Pancreas (tissue), 10 donors: ENCODE measurements around the gene MTTP. TPM values are rescaled to one million over a fixed set of nuclear protein-coding genes. Genes with fewer than 3 reads are reported as not detected.
A peak's percentile ranks its signal among the peaks of the same experiment; 100 is the strongest.

Experiments used
- ATAC-seq, 4 donors: fragments of 200-7000 bp; cut with Tn5 transposase; one replicate each; pipeline versions ENCODE4 v1.8.0 to v1.9.1; 2020; ENCODE audit warnings: mild to moderate bottlenecking in 4 of 4, moderate library complexity in 4 of 4
- DNase-seq, 6 donors: peaks; one replicate each; pipeline ENCODE4 v3.0.0-alpha.2; 2020
- FAIRE-seq: peaks from 2 replicates; lab custom pipeline; 2012; peaks lifted over from hg19 to GRCh38; lab: Jason Lieb, UNC
- H3K27ac ChIP-seq, 4 donors: fragments of 200-600 bp; sonication (generic); 1 replicate in 3 of 4; 2 replicates in 1 of 4; pipeline versions ENCODE4 v1.5.0 to v1.8.0; 2020
- H3K27me3 ChIP-seq, 4 donors: fragments of 200-600 bp; one replicate each; pipeline ENCODE4 v1.8.0; 2021
- H3K36me3 ChIP-seq, 3 donors: fragments of 200-600 bp; sonication (generic) in 1 of 3; one replicate each; pipeline versions ENCODE4 v1.5.0 to v1.8.0; 2020 to 2021
- H3K4me1 ChIP-seq, 3 donors: fragments of 200-600 bp; one replicate each; pipeline ENCODE4 v1.8.0; 2021
- H3K4me3 ChIP-seq, 4 donors: fragments of 200-600 bp; sonication (generic) in 2 of 4; one replicate each; pipeline versions ENCODE4 v1.5.0 to v1.8.0; 2020 to 2021
- H3K9me3 ChIP-seq, 4 donors: fragments of 200-600 bp; one replicate each; pipeline ENCODE4 v1.8.0; 2021
- CTCF ChIP-seq, 4 donors: fragments of 200-600 bp; sonication (generic) in 3 of 4; IDR thresholded peaks; one replicate each; pipeline versions ENCODE4 v1.5.0 to v1.8.0; 2021; ENCODE audit warnings: antibody characterized with exemption in 4 of 4
- WGBS, 2 donors: extraction: QIAGEN DNeasy Blood & Tissue Kit; methylation state at CpG; one replicate each; pipeline ENCODE4 v1.1.7; 2013; 5-methylcytosine and 5-hydroxymethylcytosine counted together
- intact Hi-C, 3 donors: fragments of 100-400 bp; cut with DNase I; formaldehyde crosslinking; loops; one replicate each; pipeline versions ENCODE4 v1.11.1 to v1.14.2; 2022
- polyA plus RNA-seq, 2 donors: library from polyadenylated mRNA; stranded (reverse); fragments of 200-250 nt; gene quantifications; one replicate each; pipeline ENCODE4 v1.2.3, GENCODE V29; 2013
- total RNA-seq, 6 donors: library from RNA; stranded (reverse); fragmentation: NEBNext Ultra II Directional in 4 of 6; extraction: Animal tissue kit (Norgen Biotek cat#: 25700) in 4 of 6; gene quantifications; one replicate each; pipeline versions ENCODE4 v1.2.1 to v1.2.4, GENCODE V29; 2021 to 2023
- donor health status: healthy with polysubstance abuse.
- donor health status: DM: no; HTN: no; CAD: no; lungs with moderate emphysema.
- donor health status: DM: no; HTN: no; CAD: no.
- donor health status: control.
- donor health status: control.
- donor health status: Bipolar disorder and iron deficiency.
- donor health status: DM: yes; HTN: yes; CAD: no.
- donor health status: DM: no; HTN: no; CAD: no.
- donor health status: DM: no; HTN: no; CAD: no.
- donor health status: DM: yes; HTN: yes; CAD: no.

MTTP gene
- total and polyA plus RNA-seq, 8 donors = 0.04 to 0.28 (median 0.05) TPM; not detected in 5

GRCh38 chr4:99573735-99574368 is 772 bp upstream of the MTTP start:
- Histone ChIP-seq H3K36me3 (no peaks in the 10 kb centered on the region), H3K27ac (no peak overlapping the region), H3K4me3 (no peak overlapping the region), H3K4me1 (no peaks in the 10 kb centered on the region), H3K9me3 (no peaks in the 10 kb centered on the region), H3K27me3 (peaks cover 0 to 5% (median 0%) of the 10 kb centered on the region in 4 donors)
- no peak for DNase-seq
- intact Hi-C loops = no loop called here
- WGBS, 2 donors = 79 to 80% methylated on average over 1 of the region's 1 CpG
- no peak for ATAC-seq
- no peak for FAIRE-seq
- no peak for TF ChIP-seq CTCF (IDR thresholded peaks at IDR 0.05)

GRCh38 chr4:99578714-99579113 is 4.1 kb downstream of the MTTP start:
- no peaks in the 10 kb centered on the region for H3K9me3 ChIP-seq
- intact Hi-C loops = no loop called here
- FAIRE-seq = no peak
- H3K36me3 ChIP-seq = no peaks in the 10 kb centered on the region
- no peaks in the 10 kb centered on the region for H3K4me1 ChIP-seq
- 82 to 88% methylated on average over 2 of the region's 2 CpGs for WGBS, 2 donors
- H3K27ac ChIP-seq = no peak overlapping the region
- TF ChIP-seq CTCF (IDR thresholded peaks at IDR 0.05) = no peak
- H3K27me3 ChIP-seq = no peaks in the 10 kb centered on the region
- ATAC-seq = no peak
- no peak for DNase-seq
- H3K4me3 ChIP-seq = no peak overlapping the region

- Histone ChIP-seq H3K9me3 (no peaks in the 10 kb centered on the region), H3K27ac (no peak overlapping the region), H3K4me3 (no peak overlapping the region), H3K27me3 (no peaks in the 10 kb centered on the region), H3K36me3 (no peaks in the 10 kb centered on the region), H3K4me1 (peaks cover 0 to 6% (median 0%) of the 10 kb centered on the region in 3 donors)
- TF ChIP-seq CTCF (IDR thresholded peaks at IDR 0.05) = no peak
- FAIRE-seq (no peak), DNase-seq (no peak), ATAC-seq (no peak)
- intact Hi-C loops = no loop called here
- WGBS, 2 donors = 94 to 96% methylated on average over 1 of the region's 1 CpG
Measured at GRCh38 chr4:99585516-99585915, 10.9 kb downstream of the MTTP start.

GRCh38 chr4:99586322-99586721 is 11.7 kb downstream of the MTTP start:
- FAIRE-seq (no peak), ATAC-seq (no peak), DNase-seq (no peak)
- Histone ChIP-seq H3K36me3 (no peaks in the 10 kb centered on the region), H3K4me3 (no peak overlapping the region), H3K27ac (no peak overlapping the region), H3K27me3 (no peaks in the 10 kb centered on the region), H3K4me1 (peaks cover 0 to 6% (median 0%) of the 10 kb centered on the region in 3 donors), H3K9me3 (no peaks in the 10 kb centered on the region)
- TF ChIP-seq CTCF (IDR thresholded peaks at IDR 0.05) = no peak
- intact Hi-C loops = no loop called here
- WGBS, 2 donors = 38 to 42% methylated on average over 2 of the region's 2 CpGs

GRCh38 chr4:99586797-99587196 is 12.2 kb downstream of the MTTP start:
- WGBS, 2 donors = 43 to 45% methylated on average over 1 of the region's 1 CpG
- FAIRE-seq (no peak), ATAC-seq (no peak), DNase-seq (no peak)
- peak overlapping the region in 1 of 4 donors; percentile 1 for H3K27ac ChIP-seq
- H3K4me3 ChIP-seq = no peak overlapping the region
- TF ChIP-seq CTCF (IDR thresholded peaks at IDR 0.05) = no peak
- H3K27me3 ChIP-seq = no peaks in the 10 kb centered on the region
- H3K9me3 ChIP-seq = no peaks in the 10 kb centered on the region
- intact Hi-C loops = no loop called here
- H3K4me1 ChIP-seq = peaks cover 0 to 6% (median 0%) of the 10 kb centered on the region in 3 donors
- no peaks in the 10 kb centered on the region for H3K36me3 ChIP-seq
